GM23338 (cell line): ENCODE measurements around the gene SIL1. TPM values are rescaled to one million over a fixed set of nuclear protein-coding genes. Genes with fewer than 3 reads are reported as not detected.
A peak's percentile ranks its signal among the peaks of the same experiment; 100 is the strongest.

ENCODE experiments used
- ATAC-seq: fragments of 200-7000 bp; cut with Tn5 transposase; 3 replicates; pipeline ENCODE4 v1.9.1; 2020
- DNase-seq: peaks from one replicate; pipeline ENCODE4 v3.0.0-alpha.2; 2015; ENCODE audit warnings: low spot score
- H2AFZ ChIP-seq: fragments of 200-600 bp; sonication (generic); 2 replicates; pipeline ENCODE4 v1.8.0; 2016; ENCODE audit warnings: antibody characterized with exemption, mild to moderate bottlenecking, moderate library complexity
- H3F3A ChIP-seq: fragments of 200-600 bp; sonication (generic); replicated peaks from 2 replicates; pipeline ENCODE4 v1.8.0; 2017; ENCODE audit warnings: antibody characterized with exemption, mixed run types, low read depth
- H3K27ac ChIP-seq: fragments of 200-600 bp; sonication (generic); 2 replicates; pipeline ENCODE4 v1.6.1; 2016; ENCODE audit warnings: low read depth
- H3K27me3 ChIP-seq: fragments of 200-600 bp; sonication (generic); 2 replicates; pipeline ENCODE4 v1.8.0; 2016; ENCODE audit warnings: mild to moderate bottlenecking, mixed run types, moderate library complexity; ENCODE audit not compliant: insufficient read depth
- H3K36me3 ChIP-seq: fragments of 200-600 bp; sonication (generic); 2 replicates; pipeline ENCODE4 v1.8.0; 2016; ENCODE audit warnings: mild to moderate bottlenecking; ENCODE audit not compliant: insufficient read depth
- H3K4me1 ChIP-seq: fragments of 200-600 bp; sonication (generic); 2 replicates; pipeline ENCODE4 v1.8.0; 2016; ENCODE audit warnings: mild to moderate bottlenecking, moderate library complexity; ENCODE audit not compliant: insufficient read depth
- H3K4me2 ChIP-seq: fragments of 200-600 bp; sonication (generic); 2 replicates; pipeline ENCODE4 v1.7.1; 2017; ENCODE audit warnings: mixed run types
- H3K4me3 ChIP-seq: fragments of 200-600 bp; sonication (generic); 2 replicates; pipeline ENCODE4 v1.6.1; 2016; ENCODE audit warnings: mixed run types
- H3K79me2 ChIP-seq: fragments of 200-600 bp; sonication (generic); replicated peaks from 2 replicates; pipeline ENCODE4 v1.8.0; 2017; ENCODE audit warnings: mild to moderate bottlenecking; ENCODE audit not compliant: insufficient read depth
- H3K9me2 ChIP-seq: fragments of 200-600 bp; sonication (generic); 2 replicates; pipeline ENCODE4 v1.8.0; 2017; ENCODE audit not compliant: insufficient read depth
- H4K20me1 ChIP-seq: fragments of 200-600 bp; sonication (generic); replicated peaks from 2 replicates; pipeline ENCODE4 v1.8.0; 2017; ENCODE audit warnings: mild to moderate bottlenecking; ENCODE audit not compliant: insufficient read depth
- H3K27ac Mint-ChIP-seq: 2 replicates; pipeline ENCODE4 v1.8.0; 2020; ENCODE audit warnings: inconsistent platforms, mild to moderate bottlenecking, moderate library complexity, mixed read lengths
- H3K27me3 Mint-ChIP-seq: 3 replicates; pipeline ENCODE4 v1.8.0; 2022; ENCODE audit warnings: low read depth, mild to moderate bottlenecking, moderate library complexity, mixed read lengths, inconsistent platforms; ENCODE audit not compliant: insufficient read depth, poor library complexity
- H3K36me3 Mint-ChIP-seq: 3 replicates; pipeline ENCODE4 v1.8.0; 2021; ENCODE audit warnings: low read depth, mild to moderate bottlenecking, inconsistent platforms, moderate library complexity, mixed read lengths
- H3K4me1 Mint-ChIP-seq: 3 replicates; pipeline ENCODE4 v1.8.0; 2020; ENCODE audit warnings: mild to moderate bottlenecking, inconsistent platforms, mixed read lengths
- H3K4me3 Mint-ChIP-seq: 3 replicates; pipeline ENCODE4 v1.8.0; 2021; ENCODE audit warnings: moderate library complexity, mild to moderate bottlenecking, inconsistent platforms, mixed read lengths
- H3K9me3 Mint-ChIP-seq: 3 replicates; pipeline ENCODE4 v1.8.0; 2020; ENCODE audit warnings: moderate library complexity, mild to moderate bottlenecking, inconsistent platforms, mixed read lengths
- EZH2phosphoT487 ChIP-seq: fragments of 200-600 bp; sonication (generic); IDR thresholded peaks from one replicate; pipeline ENCODE4 v1.8.1; 2018; ENCODE audit warnings: antibody characterized with exemption; ENCODE audit not compliant: unreplicated experiment
- JUNB ChIP-seq: IDR thresholded peaks from one replicate; pipeline ENCODE4 v1.6.1; 2016; ENCODE audit warnings: antibody characterized with exemption; ENCODE audit not compliant: unreplicated experiment
- POLR2AphosphoS5 ChIP-seq: IDR thresholded peaks from 2 replicates; pipeline ENCODE4 v1.6.1; 2016; ENCODE audit warnings: antibody characterized with exemption, low read depth
- STAT1 ChIP-seq: IDR thresholded peaks from one replicate; pipeline ENCODE4 v1.6.1; 2016; ENCODE audit warnings: antibody characterized with exemption; ENCODE audit not compliant: unreplicated experiment
- ZNF114 ChIP-seq: fragments of 250-450 bp; sonication (Bioruptor Pico); IDR thresholded peaks from 2 replicates; pipeline ENCODE4 v1.5.0; 2020; ENCODE audit warnings: mild to moderate bottlenecking, moderate library complexity
- polyA plus RNA-seq: library from polyadenylated mRNA; unstranded; fragments of >200 nt; fragmentation: Nextera tagmentation; extraction: Ambion mirVana; gene quantifications from 2 replicates; pipeline ENCODE4 v1.2.1, GENCODE V29; 2016
- total RNA-seq: library from RNA; depleted of rRNA; stranded (reverse); fragments of >200 nt; shearing (Covaris generic); gene quantifications from 2 replicates; pipeline ENCODE4 v1.2.3, GENCODE V29; 2014
- TF ChIP-seq, protein P1 (sequence below): IDR thresholded peaks from one replicate; pipeline ENCODE4 v1.6.1; 2018; ENCODE audit warnings: antibody characterized with exemption; ENCODE audit not compliant: unreplicated experiment
- TF ChIP-seq, protein P2 (sequence below), 2 experiments: fragments of 200-600 bp in 1 of 2; sonication (generic) in 1 of 2; conservative IDR thresholded peaks; 2 replicates each; pipeline versions ENCODE4 v1.5.1 to v1.6.1; 2016 to 2017; ENCODE audit warnings: antibody characterized with exemption in 2 of 2, low read depth in 2 of 2, mild to moderate bottlenecking in 2 of 2, moderate library complexity in 1 of 2
- TF ChIP-seq, protein P3 (sequence below): fragments of 250-450 bp; sonication (Bioruptor Pico); IDR thresholded peaks from 2 replicates; pipeline ENCODE4 v1.5.0; 2020; ENCODE audit warnings: mild to moderate bottlenecking, moderate library complexity

Gene SIL1
- total and polyA plus RNA-seq, 2 experiments from 2014 or later, result 5.5 to 5.9 TPM

DNA sequence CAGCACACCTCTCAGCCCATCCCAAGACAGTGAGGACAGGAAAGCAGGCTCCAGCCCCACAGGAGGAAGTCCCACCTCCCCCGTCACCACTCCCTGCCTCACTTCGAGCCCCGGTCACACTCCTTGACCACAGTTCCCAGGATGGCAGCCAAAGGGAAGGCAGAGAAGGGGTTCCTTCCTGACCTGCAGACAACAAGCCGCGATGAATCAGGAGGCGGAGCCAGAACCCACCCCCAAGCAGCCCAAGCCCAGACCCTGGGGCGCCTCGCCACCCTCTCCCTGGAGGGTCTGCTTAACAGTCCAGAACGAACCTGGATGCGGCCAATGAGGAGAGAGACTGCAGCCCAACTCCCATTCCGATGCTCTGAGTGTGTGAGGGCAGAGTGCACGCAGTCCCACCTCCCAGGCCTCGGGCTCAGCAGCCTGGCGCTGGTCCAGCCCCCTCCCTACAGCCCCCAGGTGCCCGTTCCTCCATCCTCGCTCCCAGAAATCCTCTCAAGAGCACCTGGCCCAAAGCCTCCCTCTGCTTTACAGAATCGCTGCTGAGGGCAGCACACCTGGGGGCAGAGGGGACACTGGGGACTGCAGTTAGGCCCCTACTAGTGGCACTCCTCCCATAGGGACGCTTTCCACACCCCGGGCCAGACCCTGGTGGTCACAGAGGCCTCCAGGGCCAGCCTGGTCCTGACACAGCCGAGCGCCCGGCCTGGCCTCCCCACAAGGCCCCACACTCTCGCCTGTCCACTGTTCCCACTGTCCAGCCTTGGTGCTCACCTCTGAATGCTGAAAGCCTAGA, 253.4 kb downstream of the SIL1 start:
- Histone ChIP-seq H3K27ac (no peak overlapping the region), H3K4me1 (no peaks in the 10 kb centered on the region; the same call in 1 of the 2 replicates), H3K79me2 (no peaks in the 10 kb centered on the region), H4K20me1 (no peaks in the 10 kb centered on the region), H2AFZ (no peak overlapping the region), H3K4me2 (no peak overlapping the region), H3K36me3 (no peaks in the 10 kb centered on the region), H3K27me3 (no peaks in the 10 kb centered on the region), H3F3A (no peaks in the 10 kb centered on the region), H3K9me2 (no peaks in the 10 kb centered on the region), H3K4me3 (no peak overlapping the region)
- TF ChIP-seq, protein P1, sequence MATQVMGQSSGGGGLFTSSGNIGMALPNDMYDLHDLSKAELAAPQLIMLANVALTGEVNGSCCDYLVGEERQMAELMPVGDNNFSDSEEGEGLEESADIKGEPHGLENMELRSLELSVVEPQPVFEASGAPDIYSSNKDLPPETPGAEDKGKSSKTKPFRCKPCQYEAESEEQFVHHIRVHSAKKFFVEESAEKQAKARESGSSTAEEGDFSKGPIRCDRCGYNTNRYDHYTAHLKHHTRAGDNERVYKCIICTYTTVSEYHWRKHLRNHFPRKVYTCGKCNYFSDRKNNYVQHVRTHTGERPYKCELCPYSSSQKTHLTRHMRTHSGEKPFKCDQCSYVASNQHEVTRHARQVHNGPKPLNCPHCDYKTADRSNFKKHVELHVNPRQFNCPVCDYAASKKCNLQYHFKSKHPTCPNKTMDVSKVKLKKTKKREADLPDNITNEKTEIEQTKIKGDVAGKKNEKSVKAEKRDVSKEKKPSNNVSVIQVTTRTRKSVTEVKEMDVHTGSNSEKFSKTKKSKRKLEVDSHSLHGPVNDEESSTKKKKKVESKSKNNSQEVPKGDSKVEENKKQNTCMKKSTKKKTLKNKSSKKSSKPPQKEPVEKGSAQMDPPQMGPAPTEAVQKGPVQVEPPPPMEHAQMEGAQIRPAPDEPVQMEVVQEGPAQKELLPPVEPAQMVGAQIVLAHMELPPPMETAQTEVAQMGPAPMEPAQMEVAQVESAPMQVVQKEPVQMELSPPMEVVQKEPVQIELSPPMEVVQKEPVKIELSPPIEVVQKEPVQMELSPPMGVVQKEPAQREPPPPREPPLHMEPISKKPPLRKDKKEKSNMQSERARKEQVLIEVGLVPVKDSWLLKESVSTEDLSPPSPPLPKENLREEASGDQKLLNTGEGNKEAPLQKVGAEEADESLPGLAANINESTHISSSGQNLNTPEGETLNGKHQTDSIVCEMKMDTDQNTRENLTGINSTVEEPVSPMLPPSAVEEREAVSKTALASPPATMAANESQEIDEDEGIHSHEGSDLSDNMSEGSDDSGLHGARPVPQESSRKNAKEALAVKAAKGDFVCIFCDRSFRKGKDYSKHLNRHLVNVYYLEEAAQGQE, result no peak
- TF ChIP-seq ZNF114 (CRISPR knock-in tag), result no peak
- TF ChIP-seq, protein P2, sequence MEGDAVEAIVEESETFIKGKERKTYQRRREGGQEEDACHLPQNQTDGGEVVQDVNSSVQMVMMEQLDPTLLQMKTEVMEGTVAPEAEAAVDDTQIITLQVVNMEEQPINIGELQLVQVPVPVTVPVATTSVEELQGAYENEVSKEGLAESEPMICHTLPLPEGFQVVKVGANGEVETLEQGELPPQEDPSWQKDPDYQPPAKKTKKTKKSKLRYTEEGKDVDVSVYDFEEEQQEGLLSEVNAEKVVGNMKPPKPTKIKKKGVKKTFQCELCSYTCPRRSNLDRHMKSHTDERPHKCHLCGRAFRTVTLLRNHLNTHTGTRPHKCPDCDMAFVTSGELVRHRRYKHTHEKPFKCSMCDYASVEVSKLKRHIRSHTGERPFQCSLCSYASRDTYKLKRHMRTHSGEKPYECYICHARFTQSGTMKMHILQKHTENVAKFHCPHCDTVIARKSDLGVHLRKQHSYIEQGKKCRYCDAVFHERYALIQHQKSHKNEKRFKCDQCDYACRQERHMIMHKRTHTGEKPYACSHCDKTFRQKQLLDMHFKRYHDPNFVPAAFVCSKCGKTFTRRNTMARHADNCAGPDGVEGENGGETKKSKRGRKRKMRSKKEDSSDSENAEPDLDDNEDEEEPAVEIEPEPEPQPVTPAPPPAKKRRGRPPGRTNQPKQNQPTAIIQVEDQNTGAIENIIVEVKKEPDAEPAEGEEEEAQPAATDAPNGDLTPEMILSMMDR (conservative IDR thresholded peaks at IDR 0.05; ENCODE audit: low read depth in 2 of 2), result no peak
- TF ChIP-seq POLR2AphosphoS5, result no peak
- no peak for TF ChIP-seq STAT1
- TF ChIP-seq JUNB, result no peak
- no peak for TF ChIP-seq EZH2phosphoT487
- Mint-ChIP-seq H3K36me3 (no peaks in the 10 kb centered on the region), H3K27ac (no peak overlapping the region; the same call in 1 of the 2 replicates), H3K4me3 (no peak overlapping the region), H3K27me3 (peaks cover 15% of the 10 kb centered on the region), H3K9me3 (no peaks in the 10 kb centered on the region), H3K4me1 (peaks cover 38% of the 10 kb centered on the region)
- DNase-seq (no peak), ATAC-seq (no peak)

DNA sequence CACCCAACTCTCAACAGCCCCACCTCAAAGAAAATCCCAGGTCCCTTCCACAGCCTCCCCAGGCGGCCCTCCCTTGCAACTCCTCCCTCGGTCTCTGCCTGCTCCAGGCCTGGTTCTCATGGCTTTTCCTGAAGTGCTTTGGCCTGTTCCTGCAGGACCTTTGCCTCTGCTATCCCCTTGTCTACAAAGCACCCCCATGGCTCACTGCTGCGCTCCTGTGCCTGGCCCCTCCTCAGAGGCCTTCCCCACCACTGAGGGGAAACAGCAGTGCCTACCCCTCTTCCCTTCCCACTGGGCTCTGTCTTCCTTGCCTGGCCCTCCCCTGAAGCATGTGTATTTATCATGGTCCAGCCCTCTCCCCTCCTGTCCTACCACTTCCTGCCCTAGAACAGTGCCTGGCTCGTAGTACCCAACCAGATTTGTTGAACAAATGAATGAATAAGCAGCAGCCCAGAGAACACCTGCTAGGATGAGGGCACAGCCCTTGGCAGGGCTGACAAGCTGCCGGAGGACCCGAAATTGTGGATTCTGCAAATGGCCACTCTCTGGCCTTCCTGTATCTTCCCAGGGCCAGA, 254.5 kb downstream of the SIL1 start:
- Histone ChIP-seq H3F3A (no peaks in the 10 kb centered on the region), H3K27me3 (no peaks in the 10 kb centered on the region), H3K4me3 (no peak overlapping the region), H3K4me1 (peaks cover 6% of the 10 kb centered on the region), H4K20me1 (no peaks in the 10 kb centered on the region), H3K9me2 (no peaks in the 10 kb centered on the region), H2AFZ (no peak overlapping the region), H3K4me2 (no peak overlapping the region), H3K36me3 (no peaks in the 10 kb centered on the region), H3K27ac (no peak overlapping the region), H3K79me2 (no peaks in the 10 kb centered on the region)
- Mint-ChIP-seq H3K4me3 (no peak overlapping the region), H3K27me3 (peaks cover 12% of the 10 kb centered on the region), H3K27ac (peak overlapping the region; percentile 12; the same call in 1 of the 2 replicates), H3K9me3 (no peaks in the 10 kb centered on the region), H3K4me1 (peaks cover 41% of the 10 kb centered on the region), H3K36me3 (no peaks in the 10 kb centered on the region)
- ATAC-seq (no peak), DNase-seq (no peak)
- TF ChIP-seq ZNF114 (CRISPR knock-in tag), result no peak
- TF ChIP-seq EZH2phosphoT487, result no peak
- TF ChIP-seq, protein P3, sequence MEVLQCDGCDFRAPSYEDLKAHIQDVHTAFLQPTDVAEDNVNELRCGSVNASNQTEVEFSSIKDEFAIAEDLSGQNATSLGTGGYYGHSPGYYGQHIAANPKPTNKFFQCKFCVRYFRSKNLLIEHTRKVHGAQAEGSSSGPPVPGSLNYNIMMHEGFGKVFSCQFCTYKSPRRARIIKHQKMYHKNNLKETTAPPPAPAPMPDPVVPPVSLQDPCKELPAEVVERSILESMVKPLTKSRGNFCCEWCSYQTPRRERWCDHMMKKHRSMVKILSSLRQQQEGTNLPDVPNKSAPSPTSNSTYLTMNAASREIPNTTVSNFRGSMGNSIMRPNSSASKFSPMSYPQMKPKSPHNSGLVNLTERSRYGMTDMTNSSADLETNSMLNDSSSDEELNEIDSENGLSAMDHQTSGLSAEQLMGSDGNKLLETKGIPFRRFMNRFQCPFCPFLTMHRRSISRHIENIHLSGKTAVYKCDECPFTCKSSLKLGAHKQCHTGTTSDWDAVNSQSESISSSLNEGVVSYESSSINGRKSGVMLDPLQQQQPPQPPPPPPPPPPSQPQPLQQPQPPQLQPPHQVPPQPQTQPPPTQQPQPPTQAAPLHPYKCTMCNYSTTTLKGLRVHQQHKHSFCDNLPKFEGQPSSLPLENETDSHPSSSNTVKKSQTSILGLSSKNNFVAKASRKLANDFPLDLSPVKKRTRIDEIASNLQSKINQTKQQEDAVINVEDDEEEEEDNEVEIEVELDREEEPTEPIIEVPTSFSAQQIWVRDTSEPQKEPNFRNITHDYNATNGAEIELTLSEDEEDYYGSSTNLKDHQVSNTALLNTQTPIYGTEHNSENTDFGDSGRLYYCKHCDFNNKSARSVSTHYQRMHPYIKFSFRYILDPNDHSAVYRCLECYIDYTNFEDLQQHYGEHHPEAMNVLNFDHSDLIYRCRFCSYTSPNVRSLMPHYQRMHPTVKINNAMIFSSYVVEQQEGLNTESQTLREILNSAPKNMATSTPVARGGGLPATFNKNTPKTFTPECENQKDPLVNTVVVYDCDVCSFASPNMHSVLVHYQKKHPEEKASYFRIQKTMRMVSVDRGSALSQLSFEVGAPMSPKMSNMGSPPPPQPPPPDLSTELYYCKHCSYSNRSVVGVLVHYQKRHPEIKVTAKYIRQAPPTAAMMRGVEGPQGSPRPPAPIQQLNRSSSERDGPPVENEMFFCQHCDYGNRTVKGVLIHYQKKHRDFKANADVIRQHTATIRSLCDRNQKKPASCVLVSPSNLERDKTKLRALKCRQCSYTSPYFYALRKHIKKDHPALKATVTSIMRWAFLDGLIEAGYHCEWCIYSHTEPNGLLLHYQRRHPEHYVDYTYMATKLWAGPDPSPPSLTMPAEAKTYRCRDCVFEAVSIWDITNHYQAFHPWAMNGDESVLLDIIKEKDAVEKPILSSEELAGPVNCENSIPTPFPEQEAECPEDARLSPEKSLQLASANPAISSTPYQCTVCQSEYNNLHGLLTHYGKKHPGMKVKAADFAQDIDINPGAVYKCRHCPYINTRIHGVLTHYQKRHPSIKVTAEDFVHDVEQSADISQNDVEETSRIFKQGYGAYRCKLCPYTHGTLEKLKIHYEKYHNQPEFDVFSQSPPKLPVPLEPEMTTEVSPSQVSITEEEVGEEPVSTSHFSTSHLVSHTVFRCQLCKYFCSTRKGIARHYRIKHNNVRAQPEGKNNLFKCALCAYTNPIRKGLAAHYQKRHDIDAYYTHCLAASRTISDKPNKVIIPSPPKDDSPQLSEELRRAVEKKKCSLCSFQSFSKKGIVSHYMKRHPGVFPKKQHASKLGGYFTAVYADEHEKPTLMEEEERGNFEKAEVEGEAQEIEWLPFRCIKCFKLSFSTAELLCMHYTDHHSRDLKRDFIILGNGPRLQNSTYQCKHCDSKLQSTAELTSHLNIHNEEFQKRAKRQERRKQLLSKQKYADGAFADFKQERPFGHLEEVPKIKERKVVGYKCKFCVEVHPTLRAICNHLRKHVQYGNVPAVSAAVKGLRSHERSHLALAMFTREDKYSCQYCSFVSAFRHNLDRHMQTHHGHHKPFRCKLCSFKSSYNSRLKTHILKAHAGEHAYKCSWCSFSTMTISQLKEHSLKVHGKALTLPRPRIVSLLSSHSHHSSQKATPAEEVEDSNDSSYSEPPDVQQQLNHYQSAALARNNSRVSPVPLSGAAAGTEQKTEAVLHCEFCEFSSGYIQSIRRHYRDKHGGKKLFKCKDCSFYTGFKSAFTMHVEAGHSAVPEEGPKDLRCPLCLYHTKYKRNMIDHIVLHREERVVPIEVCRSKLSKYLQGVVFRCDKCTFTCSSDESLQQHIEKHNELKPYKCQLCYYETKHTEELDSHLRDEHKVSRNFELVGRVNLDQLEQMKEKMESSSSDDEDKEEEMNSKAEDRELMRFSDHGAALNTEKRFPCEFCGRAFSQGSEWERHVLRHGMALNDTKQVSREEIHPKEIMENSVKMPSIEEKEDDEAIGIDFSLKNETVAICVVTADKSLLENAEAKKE (CRISPR knock-in tag), result no peak
